Sigmoid colon (tissue), 7 donors: ENCODE data around the gene BHLHE23. TPM values are rescaled to one million over a fixed set of nuclear protein-coding genes. Genes with fewer than 3 reads are reported as not detected.

Source experiments
- DNase-seq: peaks from one replicate; pipeline ENCODE4 v3.0.0-alpha.2; 2019
- H3K27ac ChIP-seq, 4 donors: fragments of 200-600 bp; sonication (generic); one replicate each; pipeline ENCODE4 v1.5.1; 2016 to 2019; ENCODE audit warnings: mild to moderate bottlenecking in 1 of 4
- H3K27me3 ChIP-seq, 3 donors: fragments of 200-600 bp; sonication (generic); one replicate each; pipeline ENCODE4 v1.5.1; 2019; ENCODE audit warnings: mild to moderate bottlenecking in 1 of 3
- H3K36me3 ChIP-seq, 4 donors: fragments of 200-600 bp; sonication (generic); one replicate each; pipeline ENCODE4 v1.5.1; 2016 to 2019
- H3K4me1 ChIP-seq, 4 donors: fragments of 200-600 bp; sonication (generic); one replicate each; pipeline ENCODE4 v1.5.1; 2017 to 2019
- H3K4me3 ChIP-seq, 4 donors: fragments of 200-600 bp; sonication (generic); one replicate each; pipeline ENCODE4 v1.5.1; 2017 to 2019; ENCODE audit warnings: mild to moderate bottlenecking in 2 of 4, moderate library complexity in 1 of 4
- H3K9me3 ChIP-seq, 4 donors: fragments of 200-600 bp in 3 of 4; sonication (generic) in 3 of 4; one replicate each; pipeline versions ENCODE4 v1.5.1 to v1.6.1; 2013 to 2019
- CTCF ChIP-seq, 4 experiments: fragments of 450-650 bp in 3 of 4; fragments of 200-600 bp in 1 of 4; IDR thresholded peaks; one replicate each; pipeline ENCODE4 v1.5.1; 2016 to 2019; ENCODE audit warnings: antibody characterized with exemption in 4 of 4, mild to moderate bottlenecking in 3 of 4, moderate library complexity in 2 of 4
- EP300 ChIP-seq, 4 donors: sonication (generic); formaldehyde crosslinking; IDR thresholded peaks; one replicate each; pipeline ENCODE4 v1.6.1; 2017; ENCODE audit warnings: antibody characterized with exemption in 4 of 4
- POLR2A ChIP-seq, 2 donors: fragments of 450-650 bp; IDR thresholded peaks; one replicate each; pipeline ENCODE4 v1.6.1; 2016; ENCODE audit warnings: antibody characterized with exemption in 2 of 2, mild to moderate bottlenecking in 2 of 2, moderate library complexity in 2 of 2
- POLR2AphosphoS5 ChIP-seq, 4 donors: sonication (generic); formaldehyde crosslinking; IDR thresholded peaks; one replicate each; pipeline ENCODE4 v1.6.1; 2017; ENCODE audit warnings: antibody characterized with exemption in 4 of 4
- WGBS, 2 donors: extraction: QIAGEN DNeasy Blood & Tissue Kit; methylation state at CpG; one replicate each; pipeline ENCODE4 v1.1.7; 2013; 5-methylcytosine and 5-hydroxymethylcytosine counted together
- intact Hi-C: fragments of 100-400 bp; cut with DNase I; formaldehyde crosslinking; loops from one replicate; pipeline ENCODE4 v1.15.1; 2023
- polyA plus RNA-seq, 3 donors: library from polyadenylated mRNA; stranded (reverse); fragments of 200-250 nt; gene quantifications; one replicate each; pipeline ENCODE4 v1.2.3, GENCODE V29; 2013
- total RNA-seq, 4 donors: library from RNA; depleted of rRNA; stranded (reverse); fragments of >200 nt; gene quantifications; one replicate each; pipeline ENCODE4 v1.1.0, GENCODE V29; 2016
- donor health status: healthy with polysubstance abuse.
- donor health status: Bipolar disorder and iron deficiency.
- donor health status: healthy.

Gene BHLHE23
- total and polyA plus RNA-seq, 7 donors = not detected

- peaks cover 0 to 70% (median 17%) of the 10 kb centered on the region in 3 donors for H3K27me3 ChIP-seq
- TF ChIP-seq CTCF (IDR thresholded peaks at IDR 0.05) (no peak), POLR2AphosphoS5 (IDR thresholded peaks at IDR 0.05) (no peak), EP300 (IDR thresholded peaks at IDR 0.05) (no peak), POLR2A (IDR thresholded peaks at IDR 0.05) (no peak)
- WGBS, 2 donors = 33 to 37% methylated on average over 11 of the region's 11 CpGs
- no peaks in the 10 kb centered on the region for H3K9me3 ChIP-seq
- H3K36me3 ChIP-seq = no peaks in the 10 kb centered on the region
- peak overlapping the region in 1 of 4 donors; percentile 1 for H3K4me3 ChIP-seq
- no peaks in the 10 kb centered on the region for H3K4me1 ChIP-seq
- intact Hi-C loops = no loop called here
- no peak for DNase-seq
- H3K27ac ChIP-seq = no peak overlapping the region
Observed at GRCh38 chr20:62989201-62989601, 17.6 kb downstream of the BHLHE23 start.

GRCh38 chr20:62987114-62987513 is 19.6 kb downstream of the BHLHE23 start:
- peaks cover 4 to 71% (median 23%) of the 10 kb centered on the region in 3 donors for H3K27me3 ChIP-seq
- intact Hi-C loops = no loop called here

GRCh38 chr20:62986257-62986800 is 20.4 kb downstream of the BHLHE23 start:
- TF ChIP-seq POLR2A (IDR thresholded peaks at IDR 0.05) = no peak
- no peak for TF ChIP-seq CTCF (IDR thresholded peaks at IDR 0.05)
- no peak for TF ChIP-seq EP300 (IDR thresholded peaks at IDR 0.05)
- TF ChIP-seq POLR2AphosphoS5 (IDR thresholded peaks at IDR 0.05) = no peak
- intact Hi-C loops = no loop called here
- no peak for DNase-seq
- WGBS, 2 donors = 71 to 75% methylated on average over 6 of the region's 6 CpGs
- Histone ChIP-seq H3K9me3 (no peaks in the 10 kb centered on the region), H3K27me3 (peaks cover 11 to 74% (median 28%) of the 10 kb centered on the region in 3 donors), H3K4me1 (no peaks in the 10 kb centered on the region), H3K27ac (no peak overlapping the region), H3K4me3 (no peak overlapping the region), H3K36me3 (no peaks in the 10 kb centered on the region)

More at GRCh38 chr20:62987114-62987513, 19.6 kb downstream of the BHLHE23 start:
- Histone ChIP-seq H3K9me3 (no peaks in the 10 kb centered on the region), H3K27ac (no peak overlapping the region), H3K4me1 (no peaks in the 10 kb centered on the region), H3K4me3 (no peak overlapping the region), H3K36me3 (no peaks in the 10 kb centered on the region)
- 36 to 70% methylated on average over 10 of the region's 10 CpGs for WGBS, 2 donors
- TF ChIP-seq CTCF (IDR thresholded peaks at IDR 0.05) (no peak), POLR2AphosphoS5 (IDR thresholded peaks at IDR 0.05) (no peak), EP300 (IDR thresholded peaks at IDR 0.05) (no peak), POLR2A (IDR thresholded peaks at IDR 0.05) (no peak)
- no peak for DNase-seq

- no peak for TF ChIP-seq CTCF (IDR thresholded peaks at IDR 0.05)
- no peak for TF ChIP-seq POLR2A (IDR thresholded peaks at IDR 0.05)
- no peak for TF ChIP-seq POLR2AphosphoS5 (IDR thresholded peaks at IDR 0.05)
- TF ChIP-seq EP300 (IDR thresholded peaks at IDR 0.05) = no peak
- Histone ChIP-seq H3K27ac (no peak overlapping the region), H3K4me3 (no peak overlapping the region), H3K36me3 (no peaks in the 10 kb centered on the region), H3K4me1 (peaks cover 0 to 2% (median 0%) of the 10 kb centered on the region in 4 donors), H3K27me3 (peaks cover 11 to 75% (median 37%) of the 10 kb centered on the region in 3 donors), H3K9me3 (no peaks in the 10 kb centered on the region)
- intact Hi-C loops = no loop called here
- no peak for DNase-seq
- WGBS, 2 donors = 69 to 81% methylated on average over 14 of the region's 14 CpGs
Observed at GRCh38 chr20:62985444-62985778, 21.4 kb downstream of the BHLHE23 start.
